Keratinocyte (primary cell): ENCODE measurements around the gene F12.
"Not testable (repeated sequence)": the region's sequence is repeated elsewhere in the genome, so short reads cannot be mapped to it uniquely, and the experiment has no call there.

Experiments
- CTCF ChIP-seq, 3 experiments: IDR thresholded peaks in 1 of 3; conservative IDR thresholded peaks in 1 of 3; optimal IDR thresholded peaks in 1 of 3; 2 replicates in 2 of 3; 3 replicates in 1 of 3; pipeline versions ENCODE3 to v1.5.1; 2011; ENCODE audit warnings: low read length in 3 of 3, mild to moderate bottlenecking in 3 of 3, moderate library complexity in 2 of 3, control low read depth in 1 of 3, inconsistent platforms in 1 of 3; ENCODE audit not compliant: insufficient read depth in 2 of 3; ENCODE audit errors: extremely low read depth in 1 of 3
- EZH2 ChIP-seq: IDR thresholded peaks from one replicate; pipeline ENCODE4 v1.6.1; 2012; ENCODE audit warnings: inconsistent platforms, mild to moderate bottlenecking, low read length, moderate library complexity

GRCh38 chr5:177375516-177375915 lies 33.8 kb downstream of the F12 start:
- not testable (repeated sequence) for TF ChIP-seq CTCF (optimal IDR thresholded peaks at IDR 0.05 in 1 of 3, IDR thresholded peaks at IDR 0.05 in 1 of 3, conservative IDR thresholded peaks at IDR 0.05 in 1 of 3; ENCODE audit: extremely low read depth in 1 of 3, insufficient read depth in 2 of 3, low read length in 3 of 3); EZH2
